HG03108 (cell line): ENCODE data around the gene AGO3.

Experiments
- ATAC-seq: cut with Tn5 transposase; IDR thresholded peaks from one replicate; pipeline ENCODE4 v1.9.1; 2021; ENCODE audit warnings: moderate library complexity; ENCODE audit not compliant: unreplicated experiment

AGO3 gene

DNA sequence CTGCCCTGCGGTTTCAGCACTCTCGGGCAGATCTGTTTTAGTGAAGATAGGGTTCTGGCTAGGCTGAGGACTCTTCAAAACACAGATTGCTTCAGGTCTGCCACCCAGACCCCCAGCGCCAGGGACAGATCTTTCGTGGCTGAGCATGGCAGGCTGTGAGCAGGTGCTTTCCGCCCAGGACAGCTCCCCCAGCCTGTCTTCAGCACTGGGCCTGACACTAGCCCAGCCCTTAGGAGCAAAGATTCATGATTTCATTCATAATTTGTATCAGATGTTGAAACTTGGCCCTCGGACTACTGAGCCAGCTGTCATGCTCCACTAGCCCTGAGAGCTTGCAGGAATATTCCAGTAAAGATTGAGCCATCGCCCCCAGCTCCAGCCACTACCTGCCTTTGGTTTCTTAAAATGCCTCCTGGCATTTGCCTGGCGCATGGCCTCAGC, 163.7 kb downstream of the AGO3 start:
- no peak for ATAC-seq

DNA sequence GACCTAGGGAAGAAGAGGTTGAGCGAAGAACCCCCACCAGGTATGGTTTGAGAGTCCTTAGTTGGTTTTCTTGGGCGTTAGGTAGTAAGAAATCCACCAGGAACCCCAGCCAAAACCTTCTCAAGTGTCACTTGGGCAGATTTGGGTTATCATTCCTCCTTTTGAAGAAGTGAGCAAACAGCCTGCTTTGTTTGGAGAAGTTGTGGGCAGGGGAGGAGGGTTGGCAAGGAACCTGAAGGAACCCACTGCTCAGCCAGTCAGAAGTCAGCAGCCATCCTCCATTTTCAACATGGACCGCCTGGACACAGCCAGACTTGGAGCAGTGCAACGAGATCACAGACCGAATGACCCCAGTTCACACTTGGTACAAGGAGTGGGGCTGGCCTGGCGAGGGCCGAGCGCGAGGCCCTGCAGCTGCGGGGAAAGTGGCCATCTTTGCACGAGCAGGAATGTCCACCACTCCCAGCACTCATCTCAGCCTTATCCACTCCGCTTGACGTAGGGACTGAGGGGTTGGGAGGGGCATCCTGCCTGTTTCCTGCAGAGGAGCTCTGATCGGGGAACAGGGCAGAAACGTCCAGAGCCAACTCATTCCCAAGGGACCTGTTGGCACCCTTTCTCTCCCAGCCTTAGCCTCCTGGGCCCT, 165.0 kb downstream of the AGO3 start:
- ATAC-seq, result no peak

GRCh38 chr1:36096500-36097432, 165.9 kb downstream of the AGO3 start:
- ATAC-seq, result no peak

GRCh38 chr1:36097693-36098585, 167.0 kb downstream of the AGO3 start:
- ATAC-seq, result no peak

DNA sequence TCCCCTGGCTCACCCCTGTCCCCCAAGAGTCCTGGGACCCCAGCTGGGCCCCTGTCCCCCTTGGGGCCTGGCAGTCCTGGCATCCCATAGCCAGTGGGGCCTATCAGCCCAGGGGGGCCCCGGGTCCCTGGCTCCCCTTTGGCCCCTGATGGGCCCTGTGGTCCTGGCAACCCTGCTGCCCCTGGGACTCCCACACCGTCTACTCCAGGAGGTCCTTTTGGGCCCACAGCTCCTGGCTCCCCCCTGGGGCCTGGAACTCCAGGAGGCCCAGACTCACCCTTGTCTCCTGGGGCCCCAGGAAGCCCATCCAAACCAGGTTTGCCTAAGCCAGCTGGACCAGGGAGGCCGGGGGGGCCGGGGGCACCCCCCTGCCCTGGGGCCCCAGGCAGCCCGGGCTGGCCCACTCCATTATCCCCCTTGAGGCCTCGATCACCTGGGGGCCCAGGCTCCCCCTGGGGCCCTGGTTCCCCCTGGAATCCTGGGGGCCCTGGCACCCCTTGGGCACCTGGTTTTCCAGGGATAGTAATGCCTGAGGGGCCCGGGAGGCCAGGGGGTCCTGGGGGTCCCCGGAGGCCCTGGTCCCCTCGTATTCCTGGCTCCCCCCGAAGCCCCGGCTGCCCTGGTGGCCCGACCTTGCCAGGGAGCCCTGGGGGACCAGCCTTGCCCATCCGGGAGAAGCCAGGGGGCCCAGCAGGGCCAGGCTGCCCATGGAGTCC, 167.9 kb downstream of the AGO3 start:
- no peak for ATAC-seq

- no peak for ATAC-seq
These were observed 168.9 kb downstream of the AGO3 start for GRCh38 chr1:36099681-36100341.

DNA sequence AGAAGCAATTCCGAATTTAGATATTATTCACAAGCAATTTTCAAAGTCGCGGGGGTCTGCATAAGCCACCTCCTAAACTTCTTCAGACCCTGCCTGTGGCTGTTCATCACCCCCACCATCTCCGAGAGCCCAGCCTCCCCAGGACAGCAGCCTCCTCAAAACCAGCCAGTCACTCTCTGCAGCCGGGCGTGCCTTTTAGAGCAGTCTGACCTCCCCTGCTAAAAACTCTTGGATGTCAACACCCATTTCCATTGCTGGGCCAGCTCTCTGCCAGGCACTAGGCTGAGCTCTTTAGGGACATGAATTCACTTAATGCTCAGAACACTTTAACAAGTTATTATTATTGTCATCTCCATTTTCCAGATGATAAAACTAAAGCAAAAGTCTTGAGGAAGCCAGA, 169.5 kb downstream of the AGO3 start:
- ATAC-seq, result no peak

- ATAC-seq, result no peak
These were observed 170.6 kb downstream of the AGO3 start for GRCh38 chr1:36101546-36101945.

GRCh38 chr1:36106269-36106668, 175.4 kb downstream of the AGO3 start:
- ATAC-seq, result no peak

- no peak for ATAC-seq
These were observed 176.5 kb downstream of the AGO3 start for GRCh38 chr1:36107394-36107793.

DNA sequence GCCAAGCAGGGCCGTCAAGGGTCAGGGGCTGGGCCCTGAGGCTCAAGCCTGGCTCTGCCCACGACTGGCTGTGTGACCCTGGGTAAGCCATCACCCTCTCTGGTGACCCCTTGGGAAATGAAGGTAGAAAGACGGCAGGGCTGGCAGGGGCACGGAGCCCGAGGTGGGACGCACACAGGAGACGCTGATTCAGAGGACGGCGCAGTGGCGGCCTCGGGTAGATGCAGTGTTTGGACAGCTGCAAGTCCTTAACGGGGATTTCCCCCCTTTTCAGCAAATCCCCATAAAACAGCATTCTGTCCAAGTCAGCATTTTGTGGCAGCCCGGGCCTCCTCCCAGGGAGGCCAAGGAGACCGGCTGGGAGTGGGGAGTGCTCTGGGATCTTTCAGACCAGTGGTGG, 177.4 kb downstream of the AGO3 start:
- ATAC-seq, result no peak

DNA sequence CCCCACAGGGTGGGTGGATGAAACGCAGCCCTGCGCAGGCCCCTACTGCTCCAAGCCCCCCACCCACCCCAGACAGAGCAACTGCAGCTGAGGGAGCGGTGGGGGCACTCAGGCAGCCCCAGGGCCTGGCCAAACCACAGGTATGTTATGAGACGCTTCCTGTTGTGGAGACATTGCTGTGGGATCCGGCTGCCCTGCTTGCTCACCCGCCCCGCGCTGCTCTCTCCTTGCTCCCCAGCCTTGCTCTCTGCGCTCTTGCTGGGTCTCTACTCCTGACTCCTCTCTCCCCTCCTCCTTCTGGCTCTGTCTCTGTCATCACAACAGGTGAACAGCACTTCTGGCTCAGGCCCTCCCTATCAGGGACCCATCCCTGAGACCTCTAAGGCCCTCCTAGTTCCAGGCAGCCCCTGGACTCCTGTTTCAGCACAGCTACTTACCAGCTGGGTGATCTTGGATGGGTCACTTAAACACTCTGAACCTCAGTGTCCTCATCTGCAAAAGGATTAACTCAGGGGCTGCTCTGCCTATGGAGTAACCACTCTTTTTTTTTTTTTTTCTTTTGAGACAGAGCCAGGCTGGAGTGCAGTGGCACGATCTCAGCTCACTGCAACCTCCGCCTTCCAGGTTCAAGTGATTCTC, 178.3 kb downstream of the AGO3 start:
- ATAC-seq, result no peak

- ATAC-seq, result no peak
These were observed 180.2 kb downstream of the AGO3 start for GRCh38 chr1:36111151-36111550.

GRCh38 chr1:36112823-36113222, 181.9 kb downstream of the AGO3 start:
- no peak for ATAC-seq

DNA sequence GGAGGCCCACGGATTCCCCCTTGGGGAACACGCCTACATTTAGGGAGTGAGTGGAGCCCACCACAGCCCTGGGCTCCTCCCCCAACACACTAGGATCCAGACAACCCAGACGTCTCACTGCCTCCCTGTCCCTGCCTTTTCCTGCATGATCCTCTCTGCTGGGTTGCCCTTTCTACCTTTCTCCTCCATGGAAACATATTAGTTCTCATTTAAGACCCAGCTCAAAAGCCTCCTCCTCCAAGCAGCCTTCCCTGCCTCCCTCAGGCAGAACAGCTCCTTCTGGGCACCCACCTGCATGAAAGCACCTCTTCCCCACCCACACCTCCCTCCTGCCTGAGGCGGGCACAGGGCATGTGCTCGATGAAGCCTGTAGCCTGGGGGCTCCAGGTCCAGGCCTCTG, 183.5 kb downstream of the AGO3 start:
- ATAC-seq, result no peak

GRCh38 chr1:36115200-36115669, 184.3 kb downstream of the AGO3 start:
- no peak for ATAC-seq

DNA sequence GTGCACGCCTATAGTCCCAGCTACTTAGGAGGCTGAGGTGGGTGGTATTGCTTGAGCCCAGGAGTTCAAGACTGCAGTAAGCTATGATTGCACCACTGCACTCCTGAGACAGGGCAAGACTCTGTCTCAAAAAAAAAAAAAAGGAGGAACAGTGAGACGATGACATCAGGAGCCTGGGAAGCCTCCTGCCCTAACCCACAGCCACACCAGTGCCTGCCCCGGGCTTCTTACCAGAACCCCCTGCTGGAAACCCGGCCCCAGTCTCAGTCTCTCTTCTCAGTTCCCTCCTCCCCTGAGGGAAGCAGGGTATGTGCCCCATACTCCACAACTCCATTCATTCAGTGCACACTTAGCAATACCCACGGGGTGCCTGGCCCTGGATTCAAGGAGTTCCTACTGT, 185.0 kb downstream of the AGO3 start:
- ATAC-seq, result no peak

DNA sequence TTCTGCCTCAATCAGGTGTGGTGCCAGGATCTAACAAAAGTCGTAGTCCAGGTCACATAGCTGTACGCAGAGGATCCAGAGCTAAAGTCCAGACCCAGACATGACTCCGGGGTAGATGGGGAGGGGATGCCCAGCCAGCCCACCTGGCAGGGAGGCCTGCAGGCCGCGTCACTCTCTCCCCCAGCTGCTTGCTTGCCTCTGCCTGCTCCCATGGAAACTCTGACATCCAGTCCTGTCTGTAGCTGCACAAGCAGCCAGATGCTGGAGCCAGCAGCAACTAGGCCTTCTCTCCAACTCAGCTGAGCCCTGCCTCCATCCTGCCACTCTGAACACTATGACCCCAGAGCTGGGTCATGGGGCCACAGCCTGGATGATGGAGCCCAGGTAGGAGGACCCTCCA, 186.0 kb downstream of the AGO3 start:
- ATAC-seq, result no peak

DNA sequence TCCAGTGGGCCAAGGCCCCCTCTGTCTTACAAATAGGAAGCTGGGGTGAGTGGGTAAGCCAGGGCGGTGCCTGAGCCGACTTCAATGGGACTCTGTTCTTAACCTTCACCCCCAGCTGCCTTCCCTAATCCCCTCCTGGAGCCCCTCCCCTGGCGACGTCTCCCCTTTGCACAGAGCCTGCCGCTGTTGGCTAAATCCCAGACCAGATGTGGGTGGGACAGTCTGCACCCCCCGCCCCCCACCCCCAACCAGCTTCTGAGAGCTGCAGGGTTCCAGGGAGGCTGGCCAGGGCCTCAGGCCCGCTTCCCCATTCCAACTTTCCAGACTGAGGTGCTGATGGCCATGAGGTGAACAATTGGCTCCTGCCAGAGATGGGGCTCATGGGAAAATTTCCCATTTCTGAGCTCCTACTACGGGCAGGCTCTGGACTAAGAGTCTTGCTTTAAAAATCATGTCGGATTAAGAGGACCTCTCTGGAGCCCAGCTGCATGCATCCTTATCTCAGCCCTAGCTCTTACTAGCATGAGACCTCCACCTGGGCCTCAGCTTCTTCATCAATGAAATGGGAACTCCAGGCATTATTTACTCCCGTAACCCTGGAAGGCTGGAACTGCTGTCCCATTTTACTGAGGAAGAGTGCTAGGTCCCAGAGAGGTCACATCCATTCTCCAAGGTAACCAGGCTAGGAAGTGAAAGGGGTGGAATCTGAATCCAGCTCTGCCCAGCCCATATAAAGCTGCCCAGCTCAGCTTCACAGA, 187.7 kb downstream of the AGO3 start:
- ATAC-seq, result no peak
